MV-4-11 (cell line): ENCODE results near the gene AAMP.
A peak's percentile ranks its signal among the peaks of the same experiment; 100 is the strongest.
"Not testable (repeated sequence)": the region's sequence is repeated elsewhere in the genome, so short reads cannot be mapped to it uniquely, and the experiment has no call there.

Experiments used
- DNase-seq: peaks from one replicate; lab custom pipeline; 2025; lab: John Stamatoyannopoulos, UW

AAMP gene

GRCh38 chr2:218269900-218270720, at the start of gene AAMP, which contains the start of gene PNKD:
TSS of gene AAMP (minus strand) at chr2:218270137. CDS start at chr2:218270086, 51 bp downstream.
TSS of gene PNKD (plus strand) at chr2:218270519. CDS start at chr2:218270536, 17 bp downstream.
- DNase-seq = peak; percentile 99

GRCh38 chr2:218318241-218318640, 48.3 kb upstream of the AAMP start:
- DNase-seq = no peak

- DNase-seq = no peak
Observed at GRCh38 chr2:218317835-218318234, 47.9 kb upstream of the AAMP start.

- DNase-seq = no peak
Observed at GRCh38 chr2:218317303-218317630, 47.3 kb upstream of the AAMP start.

- no peak for DNase-seq
Observed at GRCh38 chr2:218315397-218315796, 45.5 kb upstream of the AAMP start.

DNA sequence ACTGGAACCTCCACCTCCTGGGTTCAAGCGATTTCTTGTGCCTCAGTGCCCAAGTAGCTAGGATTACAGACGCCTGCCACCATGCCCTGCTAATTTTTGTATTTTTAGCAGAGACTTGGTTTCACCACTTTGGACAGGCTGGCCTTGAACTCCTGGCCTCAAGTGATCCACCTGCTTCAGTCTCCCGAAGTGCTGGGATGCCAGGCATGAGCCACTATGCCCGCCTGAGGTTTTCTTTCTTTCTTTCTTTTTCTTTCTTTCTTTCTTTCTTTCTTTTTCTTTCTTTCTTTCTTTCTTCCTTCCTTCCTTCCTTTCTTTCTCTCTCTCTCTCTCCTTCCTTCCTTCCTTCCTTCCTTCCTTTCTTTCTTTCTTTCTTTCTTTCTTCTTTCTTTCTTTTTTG, 44.8 kb upstream of the AAMP start:
- not testable (repeated sequence) for DNase-seq

DNA sequence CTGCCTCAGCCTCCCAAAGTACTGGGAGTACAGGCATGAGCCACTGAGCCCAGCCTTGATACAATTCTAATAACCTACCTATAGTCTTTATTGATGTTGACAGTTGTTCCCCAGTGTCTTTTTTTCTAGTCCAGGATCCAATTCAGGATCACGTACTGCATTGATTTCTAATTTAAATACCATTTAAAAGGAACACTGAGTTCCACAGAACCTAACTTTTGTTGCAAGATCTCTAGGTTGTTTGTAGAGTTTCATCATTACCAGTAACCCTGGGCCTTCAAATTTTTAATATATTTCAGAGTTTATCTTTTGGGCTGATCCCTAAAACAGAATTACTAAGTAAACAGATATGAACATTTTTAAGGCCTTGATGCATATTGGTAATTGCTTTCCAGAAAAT, 43.4 kb upstream of the AAMP start:
- DNase-seq = no peak

DNA sequence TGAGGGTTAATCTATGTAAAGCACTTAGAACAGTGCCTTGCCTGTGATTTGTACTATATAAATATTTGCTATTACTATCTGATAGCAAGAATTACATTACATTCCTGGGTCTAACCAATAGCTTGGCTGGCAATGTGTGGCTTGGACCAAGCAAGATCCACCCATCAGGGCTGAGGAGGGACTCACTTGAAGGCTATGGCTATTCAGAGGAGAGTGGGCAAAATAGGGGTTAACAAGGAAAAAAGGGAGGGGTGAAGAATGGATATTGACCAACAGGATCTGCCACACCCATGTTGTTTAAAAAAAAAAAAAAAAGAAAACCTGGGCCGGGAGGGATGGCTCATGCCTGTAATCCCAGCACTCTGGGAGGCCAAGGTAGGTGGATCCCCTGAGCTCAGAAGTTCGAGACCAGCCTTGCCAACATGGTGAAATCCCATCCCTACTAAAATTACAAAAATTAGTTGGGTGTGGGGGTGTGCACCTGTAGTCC, 42.4 kb upstream of the AAMP start:
- no peak for DNase-seq

GRCh38 chr2:218311541-218312266, 41.8 kb upstream of the AAMP start:
- DNase-seq = not testable (repeated sequence)

DNA sequence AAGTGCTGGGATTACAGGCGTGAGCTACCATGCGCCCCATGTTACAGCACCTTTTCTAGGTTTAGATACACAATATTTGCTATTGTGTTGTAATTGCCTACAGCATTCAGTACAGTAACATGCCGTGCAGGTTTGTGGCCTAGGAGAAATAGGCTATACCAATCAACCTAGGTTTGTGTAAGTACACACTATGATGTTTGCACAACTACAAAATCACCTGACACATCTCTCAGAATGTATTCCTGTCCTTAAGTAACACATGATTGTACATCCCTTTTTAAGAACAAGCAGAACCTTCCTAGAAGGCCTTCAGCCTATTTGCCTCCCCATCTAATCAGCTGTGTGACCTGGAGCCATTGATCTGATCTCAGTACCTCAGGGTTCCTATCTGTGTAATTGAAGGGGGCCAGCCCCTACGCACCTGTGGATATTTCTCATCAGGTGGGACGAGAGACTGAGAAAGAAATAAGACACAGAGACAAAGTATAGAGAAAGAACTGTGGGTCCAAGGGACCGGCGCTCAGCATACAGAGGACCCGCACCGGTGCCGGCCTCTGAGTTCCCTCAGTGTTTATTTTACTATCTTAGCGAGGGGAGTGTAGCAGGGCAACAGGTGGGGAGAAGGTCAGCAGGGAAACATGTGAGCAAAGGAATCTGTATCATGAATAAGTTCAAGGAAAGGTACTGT, 41.1 kb upstream of the AAMP start:
- no peak for DNase-seq

- no peak for DNase-seq
Observed at GRCh38 chr2:218307415-218308090, 37.6 kb upstream of the AAMP start.

DNA sequence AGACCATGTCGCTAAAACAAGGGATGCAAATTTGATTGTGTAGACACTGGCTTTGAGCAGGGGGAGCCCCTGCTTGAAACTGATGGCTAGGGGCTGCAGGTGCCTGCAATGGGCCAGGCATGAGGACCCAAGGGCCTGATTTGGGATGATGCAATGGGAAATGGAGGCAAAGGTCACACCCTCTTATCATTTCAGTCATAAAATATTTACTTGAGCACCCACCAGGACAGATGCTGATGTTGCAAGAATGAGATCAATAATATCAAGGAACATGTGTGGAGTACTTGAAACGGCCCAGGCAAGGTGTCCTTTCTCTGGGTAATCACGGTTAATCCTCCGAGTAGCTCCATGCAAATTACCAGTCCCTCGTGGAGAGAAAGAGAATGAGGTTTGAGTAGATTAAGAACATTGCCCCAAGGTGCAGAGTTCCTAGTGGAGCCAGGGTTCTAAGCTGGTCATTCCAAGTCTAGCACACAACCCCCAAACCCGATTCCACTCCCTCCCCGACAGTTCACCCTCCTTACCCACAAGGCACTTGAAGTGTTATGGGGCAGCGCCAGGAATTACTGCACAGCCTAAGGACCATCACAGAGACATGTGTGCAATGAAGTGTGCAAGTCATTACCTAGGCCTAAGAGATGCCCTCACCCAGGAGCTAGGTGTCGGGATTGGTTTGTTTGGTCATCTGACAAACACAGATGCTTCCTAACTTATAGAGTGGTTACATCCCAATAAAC, 36.4 kb upstream of the AAMP start:
- DNase-seq = no peak

- DNase-seq = no peak
Observed at GRCh38 chr2:218305383-218305782, 35.4 kb upstream of the AAMP start.

DNA sequence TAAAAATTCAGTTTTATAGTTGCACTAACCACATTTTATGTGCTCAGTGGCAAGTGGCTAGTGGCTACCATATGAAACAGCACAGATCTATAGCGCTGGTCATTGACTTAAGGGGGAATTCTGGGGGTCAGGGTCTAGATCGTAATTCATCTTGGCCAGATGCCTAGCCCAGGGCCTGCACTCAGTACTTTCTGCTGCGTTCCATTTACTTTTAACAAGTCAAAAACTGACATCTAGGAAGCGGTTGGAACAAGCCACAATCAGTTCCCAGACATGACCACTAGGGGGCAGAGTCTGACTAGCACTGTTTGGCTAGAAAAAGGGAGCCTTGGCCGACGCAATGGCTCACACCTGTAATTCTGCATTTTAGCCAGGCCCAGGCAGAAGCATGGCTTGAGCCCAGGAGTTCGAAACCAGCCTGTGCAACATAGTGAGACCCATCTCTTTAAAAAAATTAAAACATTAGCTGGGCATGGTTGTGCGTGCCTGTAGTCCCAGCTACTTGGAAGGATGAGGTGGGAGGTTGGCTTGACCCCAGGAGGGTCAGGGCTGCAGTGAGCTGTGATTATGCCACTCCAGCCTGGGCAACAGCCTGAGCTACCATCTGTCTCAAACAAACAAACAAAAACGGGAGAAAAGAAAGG, 31.4 kb upstream of the AAMP start:
- peak; percentile 82 for DNase-seq

DNA sequence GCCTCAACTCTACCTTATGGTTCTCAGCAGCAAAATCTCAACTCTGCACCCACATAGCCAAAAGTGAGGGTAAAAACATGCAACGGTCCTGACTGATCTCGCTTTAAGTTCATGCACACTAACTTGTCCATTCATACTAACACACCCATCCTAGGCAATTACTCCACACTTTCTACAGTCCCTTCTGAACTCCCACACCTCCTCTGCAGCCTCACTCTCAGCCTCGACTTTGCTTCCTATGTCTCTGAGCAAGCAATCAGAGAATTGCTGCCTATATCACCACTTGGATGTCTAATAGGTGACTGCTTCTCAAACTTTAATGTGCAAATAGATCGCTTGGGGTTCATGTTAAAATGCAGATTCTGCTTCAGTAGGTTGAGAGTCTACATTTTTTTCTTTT, 30.2 kb upstream of the AAMP start:
- no peak for DNase-seq

GRCh38 chr2:218298314-218298875, 28.5 kb upstream of the AAMP start:
- DNase-seq = no peak

DNA sequence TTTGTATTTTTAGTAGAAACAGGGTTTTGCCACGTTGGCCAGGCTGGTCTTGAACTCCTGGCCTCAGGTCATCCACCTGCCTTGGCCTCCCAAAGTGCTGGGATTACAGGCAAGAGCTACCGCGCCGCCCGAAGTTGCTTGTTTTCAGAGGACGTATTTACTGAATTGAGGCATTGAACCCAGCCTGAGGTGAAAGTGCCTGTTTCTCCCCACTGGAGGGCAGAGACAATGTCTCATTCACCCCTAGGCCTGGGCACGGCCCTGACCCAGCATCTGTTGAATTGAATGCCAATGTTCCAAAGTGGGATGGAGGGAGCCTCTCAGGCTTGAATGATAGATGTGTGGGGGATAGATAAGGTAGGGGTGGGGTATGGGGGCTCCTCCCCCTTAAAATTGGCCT, 26.9 kb upstream of the AAMP start:
- DNase-seq = no peak

DNA sequence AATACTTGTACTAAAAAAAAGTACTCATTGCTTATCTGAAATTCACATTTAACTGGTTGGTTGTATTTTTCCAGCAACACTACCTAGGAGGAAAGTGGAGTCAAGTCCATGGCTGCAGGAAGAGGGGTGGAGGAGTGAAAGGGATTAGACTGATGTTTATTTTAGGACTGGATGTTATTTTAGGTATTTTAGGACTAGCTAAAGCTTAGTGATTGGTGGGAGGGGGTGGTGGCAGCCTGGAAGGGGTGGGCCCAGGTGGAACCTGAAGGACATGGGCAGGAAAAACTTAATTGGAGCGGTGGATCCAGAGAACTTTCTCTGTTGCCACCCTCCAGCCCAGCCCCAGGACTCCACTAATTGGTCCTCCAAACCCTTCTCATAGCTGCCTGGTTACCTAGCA, 26.3 kb upstream of the AAMP start:
- DNase-seq = no peak

DNA sequence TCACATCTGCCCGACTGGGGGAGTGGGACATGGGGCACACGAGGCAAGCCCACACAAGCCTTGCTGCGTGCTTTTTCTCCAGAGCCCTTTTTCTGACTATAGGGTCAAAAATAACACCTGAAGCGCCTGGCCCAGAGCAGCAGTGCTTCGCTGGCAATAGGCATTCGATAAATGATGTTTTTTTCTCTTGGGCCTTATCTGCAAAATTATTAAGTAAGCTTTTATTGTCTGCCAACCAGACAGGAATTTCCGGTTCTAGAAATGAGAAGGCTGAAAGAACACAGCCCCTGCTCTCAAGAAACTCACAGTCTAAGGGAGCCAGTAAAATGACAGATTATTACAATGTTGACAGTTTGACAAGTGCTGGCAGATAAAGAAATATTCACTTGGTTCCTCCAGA, 25.1 kb upstream of the AAMP start:
- DNase-seq = no peak

DNA sequence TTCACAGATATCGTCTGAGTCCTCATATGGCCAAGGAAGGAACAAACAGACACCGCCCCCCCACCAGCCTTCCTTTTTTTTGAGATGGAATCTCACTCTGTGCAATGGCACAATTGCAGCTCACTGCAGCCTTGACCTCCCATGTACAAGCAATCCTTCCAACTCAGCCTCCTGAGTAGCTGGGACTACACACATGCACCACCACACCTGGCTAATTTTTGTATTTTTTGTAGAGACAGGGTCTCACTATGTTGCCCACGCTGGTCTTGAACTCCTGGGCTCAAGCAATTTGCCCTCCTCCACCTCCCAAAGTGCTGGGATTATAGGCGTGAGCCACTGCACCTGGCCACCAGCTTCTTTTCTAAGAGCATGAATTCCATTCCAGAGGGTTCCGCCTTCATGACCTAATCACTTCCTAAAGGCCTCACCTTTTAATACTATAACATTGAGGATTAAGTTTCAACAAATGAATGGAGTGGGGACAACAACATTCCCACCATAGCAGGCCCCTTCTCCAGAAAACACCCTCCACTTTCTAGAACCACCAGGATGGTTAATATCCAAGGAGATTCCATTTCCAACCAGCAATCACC, 24.6 kb upstream of the AAMP start:
- no peak for DNase-seq
